ENCODE measurements around the gene RAB3IP. TPM values are rescaled to one million over a fixed set of nuclear protein-coding genes. Genes with fewer than 3 reads are reported as not detected.
"Not testable (repeated sequence)": the region's sequence is repeated elsewhere in the genome, so short reads cannot be mapped to it uniquely, and the experiment has no call there.

RAB3IP gene
- total RNA-seq, 1 donor: 13.4 TPM

DNA sequence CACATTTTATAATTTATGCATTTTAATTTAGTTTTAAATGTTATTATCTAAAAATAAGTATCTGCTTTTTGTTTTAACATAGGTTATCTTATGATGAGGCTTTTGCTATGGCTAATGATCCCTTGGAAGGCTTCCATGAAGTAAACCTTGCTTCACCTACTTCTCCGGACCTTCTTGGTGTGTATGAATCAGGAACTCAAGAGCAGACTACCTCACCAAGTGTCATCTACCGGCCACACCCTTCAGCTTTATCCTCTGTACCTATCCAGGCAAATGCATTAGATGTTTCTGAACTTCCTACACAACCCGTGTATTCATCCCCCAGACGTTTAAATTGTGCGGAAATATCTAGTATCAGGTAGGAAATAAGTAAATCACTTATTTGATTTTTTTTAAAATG is 16.6 kb downstream of the RAB3IP start:
- no peaks in the 10 kb centered on the region for H3K79me2 ChIP-seq (ENCODE audit: insufficient read depth, low read length)
- no peaks in the 10 kb centered on the region for H3K27me3 ChIP-seq (ENCODE audit: insufficient read depth, low read length)
- H3K9me3 ChIP-seq (ENCODE audit: low read depth, low read length): no peaks in the 10 kb centered on the region
- H3K36me3 ChIP-seq (ENCODE audit: insufficient read depth, low read length): no peaks in the 10 kb centered on the region
- DNase-seq (ENCODE audit: insufficient read length, low spot score, missing footprints): no peak
- no peak overlapping the region for H3K27ac ChIP-seq (ENCODE audit: low read depth, low read length)
- H3K4me2 ChIP-seq (ENCODE audit: insufficient read depth, low read length): no peak overlapping the region
- H4K20me1 ChIP-seq (ENCODE audit: insufficient read depth, low read length): no peaks in the 10 kb centered on the region
- no peak overlapping the region for H3K4me3 ChIP-seq (ENCODE audit: insufficient read depth, low read length)
- TF ChIP-seq, protein P1, sequence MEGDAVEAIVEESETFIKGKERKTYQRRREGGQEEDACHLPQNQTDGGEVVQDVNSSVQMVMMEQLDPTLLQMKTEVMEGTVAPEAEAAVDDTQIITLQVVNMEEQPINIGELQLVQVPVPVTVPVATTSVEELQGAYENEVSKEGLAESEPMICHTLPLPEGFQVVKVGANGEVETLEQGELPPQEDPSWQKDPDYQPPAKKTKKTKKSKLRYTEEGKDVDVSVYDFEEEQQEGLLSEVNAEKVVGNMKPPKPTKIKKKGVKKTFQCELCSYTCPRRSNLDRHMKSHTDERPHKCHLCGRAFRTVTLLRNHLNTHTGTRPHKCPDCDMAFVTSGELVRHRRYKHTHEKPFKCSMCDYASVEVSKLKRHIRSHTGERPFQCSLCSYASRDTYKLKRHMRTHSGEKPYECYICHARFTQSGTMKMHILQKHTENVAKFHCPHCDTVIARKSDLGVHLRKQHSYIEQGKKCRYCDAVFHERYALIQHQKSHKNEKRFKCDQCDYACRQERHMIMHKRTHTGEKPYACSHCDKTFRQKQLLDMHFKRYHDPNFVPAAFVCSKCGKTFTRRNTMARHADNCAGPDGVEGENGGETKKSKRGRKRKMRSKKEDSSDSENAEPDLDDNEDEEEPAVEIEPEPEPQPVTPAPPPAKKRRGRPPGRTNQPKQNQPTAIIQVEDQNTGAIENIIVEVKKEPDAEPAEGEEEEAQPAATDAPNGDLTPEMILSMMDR (IDR thresholded peaks at IDR 0.05; ENCODE audit: extremely low read depth, low read depth, low read length): no peak
- H2AFZ ChIP-seq (ENCODE audit: low read length): no peak overlapping the region
- H3K4me1 ChIP-seq (ENCODE audit: insufficient read depth, low read length): no peaks in the 10 kb centered on the region

- H3K4me2 ChIP-seq (ENCODE audit: insufficient read depth, low read length): no peak overlapping the region
- no peaks in the 10 kb centered on the region for H4K20me1 ChIP-seq (ENCODE audit: insufficient read depth, low read length)
- no peaks in the 10 kb centered on the region for H3K27me3 ChIP-seq (ENCODE audit: insufficient read depth, low read length)
- H3K36me3 ChIP-seq (ENCODE audit: insufficient read depth, low read length): no peaks in the 10 kb centered on the region
- TF ChIP-seq, protein P1 (IDR thresholded peaks at IDR 0.05; ENCODE audit: extremely low read depth, low read depth, low read length): no peak
- H3K79me2 ChIP-seq (ENCODE audit: insufficient read depth, low read length): no peaks in the 10 kb centered on the region
- no peak for DNase-seq (ENCODE audit: insufficient read length, low spot score, missing footprints)
- H3K4me1 ChIP-seq (ENCODE audit: insufficient read depth, low read length): no peaks in the 10 kb centered on the region
- H2AFZ ChIP-seq (ENCODE audit: low read length): no peak overlapping the region
- no peak overlapping the region for H3K27ac ChIP-seq (ENCODE audit: low read depth, low read length)
- H3K4me3 ChIP-seq (ENCODE audit: insufficient read depth, low read length): no peak overlapping the region
- no peaks in the 10 kb centered on the region for H3K9me3 ChIP-seq (ENCODE audit: low read depth, low read length)
Measured at GRCh38 chr12:69756088-69756755, 17.6 kb downstream of the RAB3IP start.

DNA sequence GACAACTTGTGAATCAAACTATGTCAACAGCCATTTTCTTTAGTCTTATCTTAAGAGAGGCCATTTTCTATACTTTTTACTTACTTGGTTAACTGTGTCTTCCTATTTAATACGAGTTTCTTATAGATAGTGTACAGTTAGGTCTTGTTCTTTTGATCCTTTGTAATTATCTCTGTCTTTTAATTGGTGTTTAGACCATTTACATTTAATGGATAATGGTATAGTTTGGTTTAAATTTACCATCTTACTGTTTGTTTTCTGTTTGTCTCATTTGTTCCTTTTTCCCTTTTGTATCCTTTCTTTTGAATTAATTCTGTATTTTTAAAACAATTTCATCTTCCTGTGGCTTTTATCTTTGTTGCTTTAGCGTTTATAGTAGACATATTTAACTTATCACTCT is 19.4 kb downstream of the RAB3IP start:
- Histone ChIP-seq H3K4me3 (ENCODE audit: insufficient read depth, low read length) (no peak overlapping the region), H3K36me3 (ENCODE audit: insufficient read depth, low read length) (no peaks in the 10 kb centered on the region), H2AFZ (ENCODE audit: low read length) (no peak overlapping the region), H3K4me1 (ENCODE audit: insufficient read depth, low read length) (no peaks in the 10 kb centered on the region), H3K27me3 (ENCODE audit: insufficient read depth, low read length) (no peaks in the 10 kb centered on the region), H3K9me3 (ENCODE audit: low read depth, low read length) (no peaks in the 10 kb centered on the region), H3K79me2 (ENCODE audit: insufficient read depth, low read length) (no peaks in the 10 kb centered on the region), H4K20me1 (ENCODE audit: insufficient read depth, low read length) (no peaks in the 10 kb centered on the region), H3K4me2 (ENCODE audit: insufficient read depth, low read length) (no peak overlapping the region), H3K27ac (ENCODE audit: low read depth, low read length) (no peak overlapping the region)
- TF ChIP-seq, protein P1 (IDR thresholded peaks at IDR 0.05; ENCODE audit: extremely low read depth, low read depth, low read length): no peak
- no peak for DNase-seq (ENCODE audit: insufficient read length, low spot score, missing footprints)

DNA sequence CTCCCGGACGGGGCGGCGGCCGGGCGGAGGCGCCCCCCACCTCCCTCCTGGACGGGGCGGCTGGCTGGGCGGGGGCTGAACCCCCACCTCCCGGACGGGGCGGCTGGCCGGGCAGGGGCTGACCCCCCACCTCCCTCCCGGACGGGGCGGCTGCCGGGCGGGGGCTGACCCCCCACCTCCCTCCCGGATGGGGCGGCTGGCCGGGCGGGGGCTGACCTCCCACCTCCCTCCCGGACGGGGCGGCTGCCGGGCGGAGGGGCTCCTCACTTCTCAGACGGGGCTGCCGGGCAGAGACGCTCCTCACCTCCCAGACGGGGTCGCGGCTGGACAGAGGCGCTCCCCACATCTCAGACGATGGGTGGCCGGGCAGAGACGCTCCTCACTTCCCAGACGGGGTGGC is 20.9 kb downstream of the RAB3IP start:
- not testable (repeated sequence) for DNase-seq (ENCODE audit: insufficient read length, low spot score, missing footprints); H3K36me3 ChIP-seq (ENCODE audit: insufficient read depth, low read length); H4K20me1 ChIP-seq (ENCODE audit: insufficient read depth, low read length); H3K4me2 ChIP-seq (ENCODE audit: insufficient read depth, low read length); H3K79me2 ChIP-seq (ENCODE audit: insufficient read depth, low read length); H3K4me1 ChIP-seq (ENCODE audit: insufficient read depth, low read length); H3K27ac ChIP-seq (ENCODE audit: low read depth, low read length); H3K4me3 ChIP-seq (ENCODE audit: insufficient read depth, low read length); H2AFZ ChIP-seq (ENCODE audit: low read length); H3K27me3 ChIP-seq (ENCODE audit: insufficient read depth, low read length); H3K9me3 ChIP-seq (ENCODE audit: low read depth, low read length)
